Activated naive CD4-positive, alpha-beta T cell treated with Interleukin-2 at 50 U/mL for 16 hours (primary cell): Measurements from ENCODE around the gene TRIM14.
"Not testable (repeated sequence)": the region's sequence is repeated elsewhere in the genome, so short reads cannot be mapped to it uniquely, and the experiment has no call there.

Source experiments
- DNase-seq: peaks from one replicate; pipeline ENCODE4 v3.0.0-alpha.2; 2020

The TRIM14 gene

GRCh38 chr9:98080326-98080725, 38.7 kb downstream of the TRIM14 start:
- DNase-seq, result no peak

DNA sequence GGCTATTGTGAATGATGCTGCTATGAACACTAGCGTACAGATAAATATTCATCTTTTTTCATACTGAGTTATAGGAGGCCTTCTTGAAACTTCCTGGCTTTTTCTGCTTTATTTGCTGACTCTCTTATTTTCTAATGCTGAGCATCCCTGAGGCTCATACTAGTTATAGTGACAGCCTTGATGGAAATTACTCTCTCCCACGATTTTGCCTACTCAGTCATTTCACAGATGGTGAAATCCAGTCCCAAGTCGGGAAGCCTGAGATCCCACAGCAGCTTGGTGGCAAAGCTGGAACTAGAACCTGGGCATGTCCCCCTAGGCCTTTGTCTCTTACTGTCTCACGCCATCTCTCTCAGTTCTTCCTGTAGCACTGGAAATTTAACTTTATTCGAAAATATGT, 40.1 kb downstream of the TRIM14 start:
- no peak for DNase-seq

DNA sequence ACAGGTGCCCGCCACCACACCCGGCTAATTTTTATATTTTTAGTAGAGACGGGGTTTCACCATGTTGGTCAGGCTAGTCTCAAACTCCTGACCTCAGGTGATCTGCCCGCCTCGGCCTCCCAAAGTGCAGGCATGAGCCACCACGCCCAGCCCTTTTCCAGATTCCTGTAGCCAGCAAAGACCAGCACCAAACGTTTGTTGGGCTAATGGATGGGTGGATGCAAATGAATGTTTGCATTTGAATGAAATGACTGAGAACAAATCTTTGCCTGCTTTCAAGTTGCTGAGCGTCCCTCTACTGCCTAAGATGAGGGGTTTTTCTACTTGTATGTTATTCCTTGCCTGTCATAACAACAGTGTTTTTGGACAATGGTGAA, 42.5 kb downstream of the TRIM14 start:
- DNase-seq, result not testable (repeated sequence)

DNA sequence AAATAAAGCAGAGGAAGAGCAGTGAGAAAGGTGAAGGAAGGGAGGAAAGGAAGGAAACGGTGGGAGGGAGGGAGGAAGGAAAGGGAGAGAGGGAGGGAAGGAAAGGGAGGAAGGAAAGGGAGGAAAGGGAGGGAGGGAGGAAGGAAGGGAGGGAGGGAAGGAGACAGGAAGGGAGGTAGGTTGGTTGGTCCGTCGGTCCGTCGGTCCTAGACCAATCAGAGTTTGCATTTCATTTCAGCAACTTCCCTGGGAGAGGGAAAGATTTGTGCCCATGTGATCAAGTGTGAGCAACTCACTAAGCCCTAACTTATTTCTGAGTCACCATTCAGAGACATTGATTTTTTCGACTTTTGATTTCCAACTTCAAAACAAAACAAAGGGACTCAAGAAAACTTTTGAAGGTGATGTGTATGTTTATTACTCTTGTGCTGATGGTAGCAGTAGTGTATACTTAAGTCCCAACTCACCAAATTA, 43.7 kb downstream of the TRIM14 start:
- DNase-seq, result peak; percentile 9

DNA sequence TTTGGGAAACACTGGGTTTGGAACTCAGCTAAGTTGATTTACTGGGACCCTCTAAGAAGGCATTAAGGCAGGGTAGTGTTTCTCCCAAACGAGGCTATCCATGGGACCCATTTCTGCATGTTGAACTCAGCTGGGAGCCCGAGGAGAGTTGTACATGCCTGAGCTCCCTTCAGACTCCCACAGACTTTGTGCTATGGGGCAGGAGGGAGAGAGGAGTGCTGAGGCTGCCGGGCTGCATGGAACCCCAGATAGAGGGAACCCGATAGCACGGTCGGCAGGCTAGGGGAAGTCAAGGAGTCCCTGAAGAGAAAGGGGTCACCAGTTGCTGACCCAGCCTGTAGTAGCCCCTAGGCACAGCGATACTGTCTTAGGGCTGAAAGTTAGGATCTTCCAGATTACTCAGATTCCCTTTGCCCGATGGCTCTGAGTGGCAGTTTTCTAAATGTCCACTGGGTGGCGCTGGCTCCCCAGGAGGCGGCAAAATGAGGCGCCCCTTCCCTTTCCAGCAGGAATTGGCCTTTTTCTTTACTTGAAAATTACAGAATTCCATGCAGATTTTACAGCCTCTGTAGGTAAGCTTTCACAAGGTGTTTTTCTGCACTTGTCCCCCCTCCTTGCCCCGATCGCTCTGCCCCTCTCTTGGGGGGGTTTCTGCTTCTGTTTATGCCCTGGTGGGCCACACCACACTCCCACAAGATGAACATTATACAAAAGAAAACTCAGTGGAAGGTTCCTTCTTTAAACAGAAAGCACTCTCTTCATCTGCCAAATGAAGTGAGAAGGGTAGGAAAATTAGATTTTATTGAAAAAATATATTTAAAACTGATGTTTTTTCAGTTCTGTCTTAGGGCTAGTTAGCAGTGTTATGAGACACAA, 44.7 kb downstream of the TRIM14 start:
- peak; percentile 72 for DNase-seq

DNA sequence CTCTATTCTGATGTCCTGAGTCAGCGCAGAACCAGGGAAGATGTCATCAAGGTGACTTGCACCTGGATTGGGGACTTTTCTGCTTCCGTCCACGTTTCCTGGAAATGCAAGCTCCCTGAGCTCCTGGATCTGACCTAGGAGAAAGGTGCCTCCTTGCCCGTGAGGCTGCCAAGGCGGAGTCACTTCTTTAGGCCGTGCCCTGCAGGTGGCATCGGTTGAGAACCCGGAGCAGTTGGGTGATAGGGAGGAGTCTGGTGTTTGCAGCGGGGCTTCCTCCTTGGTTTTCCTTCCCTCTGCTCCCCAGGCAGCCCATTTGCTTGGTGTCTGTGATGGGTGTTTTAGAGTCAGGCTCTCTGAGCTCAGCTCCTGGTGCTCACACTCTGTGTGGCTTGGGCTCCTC, 47.3 kb downstream of the TRIM14 start:
- DNase-seq, result no peak

- no peak for DNase-seq
These were observed 48.3 kb downstream of the TRIM14 start for GRCh38 chr9:98070704-98071103.

- no peak for DNase-seq
These were observed 49.5 kb downstream of the TRIM14 start for GRCh38 chr9:98069551-98069950.

- no peak for DNase-seq
These were observed 51.8 kb downstream of the TRIM14 start for GRCh38 chr9:98067184-98067583.

GRCh38 chr9:98066235-98066634, 52.8 kb downstream of the TRIM14 start:
- DNase-seq, result no peak

- DNase-seq, result no peak
These were observed 54.2 kb downstream of the TRIM14 start for GRCh38 chr9:98064623-98065392.

- DNase-seq, result no peak
These were observed 56.9 kb downstream of the TRIM14 start for GRCh38 chr9:98062161-98062560.

DNA sequence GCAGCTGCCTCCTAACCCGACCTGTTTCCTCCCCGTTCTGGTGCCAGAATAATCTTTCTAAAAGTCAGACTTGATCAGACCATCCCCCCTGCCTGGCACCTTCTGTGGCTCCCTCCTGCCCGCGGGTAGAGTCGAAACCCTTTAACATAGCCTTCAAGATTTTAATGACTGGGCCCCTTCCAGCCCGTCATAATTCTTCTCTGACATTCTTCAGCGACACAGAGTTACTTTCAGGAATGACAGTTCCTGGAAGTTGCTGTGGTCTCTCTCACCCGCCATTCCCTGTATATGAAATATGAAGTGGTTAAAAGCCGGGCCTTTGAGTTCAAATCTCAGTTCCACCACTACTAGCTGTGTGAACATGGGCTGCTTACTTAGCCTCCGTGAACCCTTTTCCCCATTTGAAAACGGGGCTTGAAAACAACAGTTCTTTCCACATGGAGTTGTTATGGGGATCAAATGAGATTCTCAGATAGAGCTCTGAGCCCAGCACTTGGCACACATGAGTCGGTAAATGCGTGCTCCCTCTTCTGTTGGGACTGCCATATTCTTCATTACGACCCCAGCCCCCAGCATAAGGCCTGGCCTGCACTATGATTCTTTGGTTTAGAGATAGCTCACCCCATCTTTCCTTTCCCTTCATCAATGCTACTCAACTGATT, 61.8 kb downstream of the TRIM14 start:
- DNase-seq, result no peak

DNA sequence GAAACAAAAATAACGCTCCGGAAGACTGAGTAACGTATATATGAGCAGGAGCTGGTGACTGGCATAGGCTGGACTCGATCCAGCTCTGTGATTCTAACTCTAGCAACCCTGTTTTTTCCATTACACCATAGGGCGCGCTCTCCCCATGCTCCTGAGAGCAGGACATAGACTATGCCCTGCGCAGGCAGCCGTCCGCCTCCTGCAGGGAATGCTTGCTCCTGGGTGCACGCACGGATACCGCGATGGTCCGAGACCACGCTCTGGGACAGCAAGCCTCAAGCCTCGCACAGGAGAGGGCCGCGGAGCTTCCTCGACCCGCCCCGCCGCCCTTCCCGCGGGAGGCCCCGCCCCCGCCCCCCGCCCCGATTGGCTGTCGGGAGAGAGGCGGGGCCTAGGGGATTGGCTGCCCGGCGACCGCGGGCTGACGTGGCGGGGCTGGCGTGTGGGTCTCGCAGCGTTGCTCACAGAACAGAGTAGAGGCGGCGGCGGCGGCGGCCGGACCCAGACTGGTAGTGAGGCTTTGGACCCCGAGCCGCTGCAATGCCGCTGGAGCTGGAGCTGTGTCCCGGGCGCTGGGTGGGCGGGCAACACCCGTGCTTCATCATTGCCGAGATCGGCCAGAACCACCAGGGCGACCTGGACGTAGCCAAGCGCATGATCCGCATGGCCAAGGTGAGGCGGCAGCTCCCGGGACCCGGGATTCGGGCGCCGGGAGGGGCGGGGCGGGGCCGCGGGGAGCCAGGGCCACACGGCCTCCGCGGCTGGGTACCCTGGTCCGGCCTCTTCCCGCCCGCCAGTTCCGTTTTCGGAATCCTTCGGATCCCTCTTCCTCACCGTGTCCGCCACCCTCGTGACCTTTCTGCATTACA, 62.5 kb downstream of the TRIM14 start, which contains the start of gene NANS:
Gene NANS (plus strand): TSS at position 464 of the 869 bp plus-strand sequence. CDS start 77 bp downstream, at position 541.
- DNase-seq, result peak; percentile 92

DNA sequence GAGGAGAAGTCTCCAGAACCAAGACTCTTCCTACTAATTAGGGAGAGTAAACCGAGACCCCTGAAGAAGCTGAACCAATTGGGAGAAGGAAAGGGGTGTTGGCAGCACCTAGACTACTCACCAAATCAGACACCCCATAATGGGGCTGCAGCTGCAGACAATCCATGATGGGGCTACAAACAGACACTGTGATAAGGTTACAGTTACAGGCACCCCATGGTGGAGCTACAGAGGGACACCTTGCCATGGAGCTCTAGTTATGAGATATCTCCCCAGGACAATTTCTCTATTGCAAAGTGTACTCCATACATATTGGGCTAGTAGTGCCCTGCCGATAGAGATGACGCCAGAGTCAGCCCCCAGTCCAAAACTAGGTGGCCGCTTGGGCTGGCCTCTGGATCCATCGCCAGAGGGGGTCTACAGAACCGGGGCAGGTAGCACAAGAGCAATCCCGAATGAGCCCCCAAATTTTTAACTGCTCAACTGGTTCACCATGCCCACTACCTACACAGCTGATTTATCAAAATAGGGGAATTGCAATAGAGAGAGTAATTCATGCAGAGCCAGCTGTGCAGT, 64.6 kb downstream of the TRIM14 start:
- no peak for DNase-seq

GRCh38 chr9:98050351-98050750, 68.7 kb downstream of the TRIM14 start:
- no peak for DNase-seq

- DNase-seq, result no peak
These were observed 69.5 kb downstream of the TRIM14 start for GRCh38 chr9:98049288-98050072.

GRCh38 chr9:98047002-98047401, 72.0 kb downstream of the TRIM14 start:
- no peak for DNase-seq

- no peak for DNase-seq
These were observed 72.9 kb downstream of the TRIM14 start for GRCh38 chr9:98046180-98046543.

DNA sequence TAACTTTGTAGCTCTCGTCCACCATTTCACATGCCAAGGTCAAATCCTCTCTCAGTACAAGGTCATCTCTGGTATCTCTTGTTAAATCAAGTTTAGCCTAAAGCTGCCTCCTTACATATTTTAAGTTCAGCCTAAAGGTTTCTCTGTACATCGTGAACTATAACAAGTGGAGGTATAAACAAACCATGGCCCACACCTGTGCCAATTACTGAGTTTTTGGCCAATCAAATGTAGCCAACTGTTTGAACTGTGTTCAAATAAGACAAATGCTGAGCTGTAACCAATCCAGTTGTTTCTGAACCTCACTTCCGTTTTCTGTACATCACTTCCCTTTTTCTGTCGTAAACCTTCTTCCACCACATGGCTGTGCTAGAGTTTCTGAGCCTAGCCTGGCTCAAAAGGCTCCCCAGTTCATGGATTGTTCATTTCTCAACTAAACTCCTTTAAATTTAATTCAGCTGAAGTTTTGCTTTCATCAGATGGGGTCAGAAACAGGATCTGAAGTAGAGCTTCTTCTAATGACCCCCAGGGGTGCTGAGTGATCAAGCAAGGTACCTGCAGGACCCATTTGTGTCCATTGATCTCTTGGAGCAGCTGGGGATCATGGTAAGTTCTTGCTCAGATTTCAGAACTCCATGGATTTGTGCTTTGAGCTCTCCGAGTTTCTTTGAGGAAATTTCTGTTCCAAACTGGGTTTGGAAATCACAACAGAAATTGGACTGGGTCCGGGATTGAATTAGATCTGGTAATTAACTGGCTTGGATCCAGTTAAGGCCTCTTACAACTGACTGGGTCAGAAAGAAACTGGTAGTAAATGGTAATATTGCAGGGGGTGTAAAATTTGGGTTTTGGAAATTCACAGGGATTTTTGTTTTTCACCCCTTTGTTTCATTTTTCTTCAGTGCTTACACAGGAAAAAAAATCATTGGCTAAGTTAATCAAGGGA, 73.5 kb downstream of the TRIM14 start:
- DNase-seq, result peak; percentile 20
